Skin of body (tissue), 2 donors: ENCODE data around the gene CD247. TPM values are rescaled to one million over a fixed set of nuclear protein-coding genes. Genes with fewer than 3 reads are reported as not detected.

Experiments
- DNase-seq: peaks from one replicate; lab custom pipeline; 2025; lab: John Stamatoyannopoulos, UW
- total RNA-seq: library from RNA; depleted of rRNA; stranded (reverse); fragments of >200 nt; gene quantifications from one replicate; pipeline ENCODE4 v1.2.3, GENCODE V29; 2014

CD247 gene
- total RNA-seq, 1 donor from 2014 or later, result 1.2 TPM

DNA sequence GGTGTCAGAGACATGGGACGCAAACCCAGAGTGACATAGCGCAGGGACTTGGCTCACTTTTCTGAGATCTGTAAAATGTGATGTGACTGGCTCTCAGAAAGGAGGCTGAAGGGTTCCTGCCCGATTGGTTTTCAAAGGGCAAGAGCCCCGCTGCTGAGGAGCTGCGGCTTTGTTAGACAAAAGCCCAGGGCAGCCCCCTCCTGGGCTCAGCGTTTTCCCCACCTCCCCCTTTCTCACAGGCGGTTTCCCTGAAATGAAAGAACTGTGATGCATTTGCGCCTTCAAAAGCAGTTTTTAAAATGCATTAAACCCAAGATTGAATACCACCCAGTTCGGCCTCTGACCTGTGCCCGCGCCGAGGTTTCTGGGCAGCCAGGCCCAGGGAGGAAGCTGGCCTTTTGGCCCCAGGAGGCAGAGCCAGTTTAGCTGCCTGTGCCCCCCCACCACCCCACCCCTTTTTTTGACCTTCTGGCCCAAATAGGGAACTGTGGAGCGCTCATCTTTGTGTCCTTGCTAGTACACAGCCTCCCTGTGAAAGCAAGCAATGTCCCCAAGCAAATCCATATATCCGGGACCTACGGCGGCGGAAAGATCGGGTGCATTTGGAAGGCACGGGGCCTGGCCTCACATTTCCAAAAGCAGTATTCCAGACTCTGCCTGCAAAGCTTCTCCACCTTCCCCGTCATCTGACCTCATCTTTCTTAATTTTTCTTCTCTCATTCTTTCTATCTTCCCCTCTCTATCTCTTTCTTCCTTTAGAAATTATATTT lies 28.6 kb downstream of the CD247 start:
- no peak for DNase-seq

DNA sequence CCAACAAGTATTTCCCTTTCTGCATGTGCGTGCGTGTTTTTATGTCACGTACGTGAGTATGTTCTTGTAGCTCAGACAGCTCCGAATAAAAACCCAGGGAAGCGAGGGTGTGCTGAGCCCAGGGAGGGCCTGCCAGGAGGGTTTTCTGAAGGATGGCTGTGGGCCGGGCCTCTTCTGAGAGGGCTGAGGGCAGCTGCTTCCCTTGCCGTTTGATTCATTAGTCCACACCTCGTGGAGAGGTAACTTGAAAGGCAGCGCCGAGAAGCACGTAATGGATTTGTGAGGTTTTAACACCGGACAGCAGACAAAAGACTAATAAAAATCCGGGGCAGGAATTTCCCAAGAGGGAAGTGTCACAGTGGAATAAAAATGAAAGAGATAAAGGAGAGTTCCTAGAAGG lies 29.5 kb downstream of the CD247 start:
- no peak for DNase-seq

GRCh38 chr1:167487614-167488013 lies 30.7 kb downstream of the CD247 start:
- DNase-seq, result no peak

DNA sequence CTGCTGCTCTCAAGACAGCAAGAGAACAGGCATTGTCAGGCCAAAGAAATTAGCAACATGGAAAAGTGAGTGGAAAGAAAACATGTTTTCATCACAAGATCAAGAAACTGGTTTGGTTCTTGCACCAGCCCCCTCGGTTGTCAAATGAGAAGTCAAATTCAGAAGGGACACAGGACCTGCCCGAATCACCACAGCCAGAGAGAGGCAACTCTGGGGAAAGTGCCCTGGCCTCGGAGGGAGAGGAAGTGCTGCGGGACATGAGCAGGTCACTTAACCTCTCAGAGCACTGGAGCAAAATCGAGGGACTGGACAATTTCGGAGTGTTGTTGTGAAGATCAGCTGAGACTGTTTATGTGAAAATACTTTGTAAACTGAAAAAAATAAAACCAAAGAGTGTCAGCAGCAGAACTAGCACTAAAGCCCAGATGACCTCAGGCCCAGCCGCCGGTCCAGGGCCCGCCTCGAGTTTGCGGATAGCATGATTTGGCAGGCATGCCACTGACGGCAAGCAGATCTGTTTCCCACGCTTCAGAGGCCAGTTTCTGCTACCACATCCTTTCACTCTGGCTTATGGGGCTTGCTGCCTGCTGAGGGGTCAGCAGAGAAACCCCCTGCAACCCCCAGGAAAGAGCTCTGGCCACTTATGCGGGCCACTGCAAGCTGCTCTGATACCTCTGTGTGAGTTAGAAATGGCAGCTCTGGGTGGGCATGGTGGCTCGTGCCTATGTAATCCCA lies 32.1 kb downstream of the CD247 start:
- no peak for DNase-seq

DNA sequence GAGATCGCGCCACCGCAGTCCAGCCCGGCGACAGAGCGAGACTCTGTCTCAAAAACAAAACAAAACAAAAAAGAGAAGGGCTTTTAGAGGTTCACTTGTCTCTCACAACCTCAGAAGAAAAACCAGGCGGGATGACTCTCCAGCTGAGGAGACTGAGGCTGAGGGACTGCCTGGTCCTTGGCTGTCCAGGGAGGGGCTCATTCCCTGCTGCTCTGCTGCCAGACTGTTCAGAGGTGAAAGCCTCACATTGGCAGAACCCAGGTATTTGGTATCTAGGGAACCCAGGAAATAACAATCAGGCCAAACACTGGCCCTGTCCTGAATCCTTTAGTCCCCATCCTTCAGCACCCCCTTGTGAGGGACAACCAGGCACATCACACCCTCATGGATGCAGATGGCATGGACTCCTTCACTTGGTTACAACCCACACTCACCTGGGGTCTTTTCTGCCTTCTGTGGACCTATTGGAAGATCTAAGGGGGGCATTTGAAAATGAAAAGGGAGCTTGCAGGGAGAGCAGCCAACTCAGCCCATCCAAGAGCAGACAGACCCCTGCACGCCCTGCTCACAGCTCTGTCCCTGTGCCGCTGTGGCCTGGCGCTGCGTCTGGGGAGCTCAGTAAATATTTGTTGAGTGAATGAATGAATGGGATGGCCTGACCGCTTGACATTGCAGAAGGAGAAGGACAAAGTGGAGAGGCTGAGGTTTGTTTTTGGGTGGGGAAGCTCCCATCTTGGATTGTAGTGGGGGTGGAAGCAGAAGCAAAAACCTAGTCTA lies 33.4 kb downstream of the CD247 start:
- no peak for DNase-seq

DNA sequence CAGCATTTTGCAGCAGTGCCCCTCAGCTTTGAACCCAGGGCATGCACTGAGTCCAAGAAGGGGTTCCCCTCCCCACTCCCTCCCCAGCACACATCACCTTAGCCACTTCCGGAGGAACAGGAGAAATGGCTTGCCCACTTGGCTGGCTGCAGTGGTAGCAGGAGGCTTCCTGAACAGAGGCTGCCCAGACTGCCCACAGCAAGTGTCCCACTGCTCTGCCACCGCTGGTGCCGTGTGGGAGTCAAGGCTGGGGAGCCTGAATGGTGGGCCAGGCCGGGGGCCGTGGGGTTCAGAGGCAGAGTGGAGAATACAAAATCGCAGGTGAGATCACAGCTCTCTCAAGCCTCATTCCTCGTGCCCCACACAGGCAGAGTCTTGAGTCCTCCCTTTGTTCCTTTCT lies 34.5 kb downstream of the CD247 start:
- DNase-seq, result no peak

DNA sequence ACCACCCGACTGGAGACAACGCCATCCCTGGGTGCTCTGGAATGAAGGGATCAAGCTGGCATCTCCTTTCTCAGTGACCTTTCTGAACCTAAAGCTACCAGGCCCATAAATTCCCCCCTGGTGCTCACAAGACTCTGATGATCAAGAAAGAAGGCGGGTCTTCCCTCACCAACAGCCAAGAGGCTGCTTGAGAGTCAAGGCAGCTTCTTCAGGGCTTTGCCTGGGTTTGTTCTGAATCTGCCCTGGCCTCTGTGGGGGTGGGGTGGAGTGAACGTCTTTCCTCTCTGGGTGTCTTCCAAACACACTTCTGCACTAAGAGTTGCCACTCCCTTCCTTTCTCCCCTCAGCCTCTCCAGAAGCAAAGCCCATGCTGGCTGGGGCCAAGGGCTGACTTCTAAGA lies 36.1 kb downstream of the CD247 start:
- DNase-seq, result no peak

DNA sequence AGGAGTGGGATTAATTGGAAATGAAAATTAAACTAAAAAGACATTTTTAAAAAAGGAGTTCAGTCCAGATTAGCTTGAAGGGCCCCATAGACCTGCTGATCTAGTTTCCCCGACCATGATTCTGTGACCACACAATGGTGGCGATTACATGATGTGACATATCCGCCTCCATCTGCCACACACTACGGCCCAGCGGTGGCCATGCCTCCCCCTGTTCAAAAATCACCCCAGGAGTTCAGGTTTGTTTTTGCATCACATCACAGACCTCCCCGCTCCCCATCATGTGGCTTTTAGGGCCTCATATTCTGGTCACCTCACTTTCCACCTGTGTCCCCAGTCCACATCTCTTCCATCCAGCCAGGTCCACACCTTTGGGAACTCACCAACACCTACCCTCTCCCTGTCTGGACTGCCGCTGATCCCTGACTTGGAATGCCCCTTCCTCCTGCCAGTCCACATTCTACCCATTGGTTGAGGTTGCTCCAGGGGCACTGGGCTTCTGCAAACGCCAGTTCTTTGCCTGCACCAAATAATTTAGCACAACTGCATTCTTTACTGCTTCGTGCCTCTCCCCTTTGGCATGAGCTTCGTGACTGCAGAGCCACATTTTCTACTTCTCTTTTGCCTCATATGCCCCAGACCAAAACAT lies 38.9 kb downstream of the CD247 start:
- no peak for DNase-seq

GRCh38 chr1:167477986-167478385 lies 40.3 kb downstream of the CD247 start:
- DNase-seq, result no peak

- no peak for DNase-seq
Observed at GRCh38 chr1:167476061-167476460, 42.3 kb downstream of the CD247 start.

DNA sequence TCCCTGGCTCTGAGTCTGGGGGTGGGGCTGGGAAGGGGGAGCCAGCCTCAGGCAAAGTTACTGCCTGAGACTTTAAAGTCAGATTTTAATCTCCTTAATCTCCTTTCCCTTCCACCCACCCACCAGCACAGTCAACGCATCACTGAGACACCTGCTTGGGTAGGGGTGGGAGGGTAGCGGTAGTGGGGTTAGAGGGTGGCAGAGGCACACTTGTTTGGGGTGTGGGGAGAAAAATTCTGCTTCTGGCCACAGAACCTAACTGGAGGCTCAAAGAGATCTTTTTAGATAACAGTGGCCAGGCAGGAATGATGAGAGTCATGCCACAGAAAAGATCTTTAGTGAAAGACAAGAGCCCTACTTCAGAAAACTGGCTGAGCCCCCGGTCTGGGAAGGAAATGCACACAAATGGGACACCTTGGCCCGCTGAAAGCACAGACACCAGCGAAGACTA lies 44.1 kb downstream of the CD247 start:
- DNase-seq, result no peak

- DNase-seq, result no peak
Observed at GRCh38 chr1:167473761-167474160, 44.6 kb downstream of the CD247 start.

DNA sequence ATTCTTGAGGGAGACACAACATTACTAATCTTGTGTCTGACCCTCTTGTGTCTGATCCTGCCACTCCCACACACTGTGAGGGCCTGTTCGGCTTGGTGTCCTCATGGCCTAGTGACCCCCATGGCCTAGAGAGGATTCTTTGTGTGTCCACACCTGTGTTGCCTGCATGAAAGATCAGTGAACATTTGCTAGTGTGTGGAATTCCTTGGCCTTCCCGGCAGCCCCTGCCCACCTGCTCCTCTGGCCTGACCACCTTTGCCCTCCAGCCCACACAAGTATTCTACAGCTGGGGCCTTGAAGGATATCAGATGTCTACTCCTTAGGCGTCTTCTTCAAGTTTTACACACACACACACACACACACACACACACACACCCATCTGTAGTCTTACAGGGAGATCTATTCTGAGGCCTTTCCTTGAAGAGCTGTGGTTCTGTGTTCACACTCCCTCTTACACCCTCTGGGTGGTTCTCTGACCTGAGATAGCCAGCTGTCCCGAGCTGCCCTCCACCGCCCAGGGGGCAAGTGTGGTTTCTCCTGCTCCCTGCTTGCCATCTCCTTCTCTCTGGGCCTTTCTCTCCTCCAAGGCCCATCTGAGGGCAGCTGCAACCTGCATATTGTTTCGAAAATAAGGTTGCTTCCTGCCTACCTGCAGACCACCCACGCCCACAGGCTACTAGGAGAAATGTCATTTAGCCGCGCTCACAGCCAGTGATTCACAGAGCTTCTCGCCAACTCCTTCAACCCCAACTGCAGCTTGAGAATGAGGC lies 45.4 kb downstream of the CD247 start:
- no peak for DNase-seq

GRCh38 chr1:167471568-167471967 lies 46.8 kb downstream of the CD247 start:
- DNase-seq, result no peak

DNA sequence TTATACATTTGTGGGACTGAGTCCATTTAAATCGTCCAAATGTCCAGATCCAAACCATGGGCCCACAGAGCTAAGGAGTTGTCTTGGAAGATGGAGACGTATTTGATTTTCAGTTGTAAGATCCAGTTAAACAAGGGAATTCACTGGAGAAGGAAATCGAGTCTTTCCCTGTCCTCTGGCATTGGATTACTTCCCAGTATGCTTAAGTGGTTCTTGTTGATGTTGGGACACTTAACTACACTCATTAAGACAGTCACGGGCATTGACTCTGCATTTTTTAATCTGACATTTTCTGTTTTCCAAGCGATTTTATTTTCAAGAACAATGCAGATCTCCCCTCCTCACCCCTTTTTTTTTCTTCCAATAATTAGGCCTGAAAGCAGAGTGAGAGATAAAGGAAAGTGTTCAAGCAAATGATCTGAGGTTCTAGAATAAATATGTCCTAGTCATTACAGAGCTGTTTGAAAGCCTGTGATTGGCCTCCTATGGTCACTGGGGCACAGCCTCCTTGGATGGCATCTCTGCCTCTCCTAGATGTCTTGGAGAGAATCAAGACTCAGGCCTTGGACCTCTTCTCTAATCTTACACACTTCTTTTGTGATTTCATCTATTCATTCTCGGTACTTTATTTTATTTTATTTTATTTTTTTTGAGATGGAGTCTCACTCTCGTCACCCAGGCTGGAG lies 48.9 kb downstream of the CD247 start:
- DNase-seq, result no peak

DNA sequence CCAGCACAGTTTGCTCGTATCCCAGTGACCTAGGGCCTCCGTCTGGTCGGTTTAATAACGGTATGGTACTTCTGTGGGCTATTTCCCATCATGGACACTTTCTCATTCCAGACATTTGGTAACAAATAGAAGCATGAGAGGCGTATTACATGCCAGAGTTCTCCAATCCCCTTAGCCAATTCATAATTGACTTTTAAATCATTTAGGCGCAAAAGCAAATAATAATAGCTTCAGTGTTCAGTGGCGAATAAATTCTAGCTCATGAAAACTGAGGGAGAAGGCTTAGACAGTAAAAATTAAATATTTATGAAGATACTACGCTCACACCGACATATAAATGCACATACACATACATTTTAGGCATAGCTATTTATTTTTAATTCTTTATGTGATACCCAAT lies 50.6 kb downstream of the CD247 start:
- DNase-seq, result no peak

- no peak for DNase-seq
Observed at GRCh38 chr1:167467126-167467710, 51.1 kb downstream of the CD247 start.

- no peak for DNase-seq
Observed at GRCh38 chr1:167465743-167466142, 52.6 kb downstream of the CD247 start.

DNA sequence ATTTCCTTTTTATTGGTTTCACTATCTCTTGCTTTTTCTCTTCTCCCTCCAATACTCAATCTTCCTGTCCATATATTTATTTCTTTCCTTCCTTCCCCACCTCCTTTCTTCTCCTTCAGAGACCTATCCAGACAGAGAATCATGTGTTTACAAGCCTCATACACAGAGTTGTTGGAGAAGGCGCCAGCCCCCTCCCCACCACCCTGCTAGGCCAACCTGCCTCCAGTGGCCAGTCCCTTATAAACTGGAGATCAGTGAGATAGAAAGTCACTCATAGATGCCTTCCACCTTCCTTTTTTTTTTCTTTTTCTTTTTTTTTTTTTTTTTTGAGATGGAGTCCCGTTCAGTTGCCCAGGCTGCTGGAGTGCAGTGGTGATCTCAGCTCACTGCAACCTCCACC lies 53.3 kb downstream of the CD247 start:
- DNase-seq, result no peak
